ENCODE measurements around the gene RALGPS2. TPM values are rescaled to one million over a fixed set of nuclear protein-coding genes. Genes with fewer than 3 reads are reported as not detected.

RALGPS2 gene
- polyA plus RNA-seq, 1 of the 3 experiments (the other 2 are of a cell fraction) = 5.1 TPM

- TF ChIP-seq GABPA (IDR thresholded peaks at IDR 0.05; ENCODE audit: low read depth) = no peak
Observed at GRCh38 chr1:178808529-178808928, 83.5 kb downstream of the RALGPS2 start (continued).

- ChIA-PET POLR2A (no interaction called here), CTCF (interaction anchor here (3.9 kb wide), 1 partner anchor 193 kb away, joined by 22 read pairs; no protein-coding TSS in a partner anchor)
- Histone ChIP-seq H2AFZ (ENCODE audit: low read depth) (no peak overlapping the region), H3F3A (replicated peaks; ENCODE audit: insufficient read depth) (no peaks in the 10 kb centered on the region), H3K9ac (no peak overlapping the region), H3K79me2 (ENCODE audit: insufficient read depth) (no peaks in the 10 kb centered on the region), H3K4me3 (ENCODE audit: low read depth in 2 of 2, low read length in 1 of 2) (no peak overlapping the region), H3K27ac (ENCODE audit: low read depth in 2 of 2, low read length in 1 of 2) (no peak overlapping the region), H3K9me2 (no peaks in the 10 kb centered on the region), H3K4me1 (ENCODE audit: control insufficient read depth in 1 of 2, insufficient read depth in 2 of 2, low read depth in 1 of 2, low read length in 1 of 2) (no peaks in the 10 kb centered on the region; a peak in 1 of 4 replicates), H4K20me1 (ENCODE audit: insufficient read depth) (no peaks in the 10 kb centered on the region), H3K4me2 (no peak overlapping the region), H3K27me3 (ENCODE audit: insufficient read depth) (no peaks in the 10 kb centered on the region), H3K36me3 (replicated peaks in 1 of 2; ENCODE audit: control insufficient read depth in 1 of 2, insufficient read depth in 2 of 2, low read length in 1 of 2) (peaks cover 5 to 14% of the 10 kb centered on the region in 2 experiments), H3K9me3 (no peaks in the 10 kb centered on the region)
- no peak for TF ChIP-seq JUND (IDR thresholded peaks at IDR 0.05)
- TF ChIP-seq IRF3 (IDR thresholded peaks at IDR 0.05; ENCODE audit: low read depth, low read length) = no peak
- no peak for TF ChIP-seq SIN3A (IDR thresholded peaks at IDR 0.05; ENCODE audit: borderline replicate concordance, low read depth, low read length)
- DNase-seq = no peak
Observed at GRCh38 chr1:178810585-178810984, 85.5 kb downstream of the RALGPS2 start.

GRCh38 chr1:178818416-178818815 is 93.4 kb downstream of the RALGPS2 start:
- no peak for DNase-seq
- POLR2A ChIA-PET = no interaction called here

GRCh38 chr1:178819123-178819522 is 94.1 kb downstream of the RALGPS2 start:
- Histone ChIP-seq H3K4me3 (ENCODE audit: low read depth in 2 of 2, low read length in 1 of 2) (no peak overlapping the region), H3K27ac (ENCODE audit: low read depth in 2 of 2, low read length in 1 of 2) (no peak overlapping the region), H3F3A (replicated peaks; ENCODE audit: insufficient read depth) (no peaks in the 10 kb centered on the region), H3K9ac (no peak overlapping the region), H4K20me1 (ENCODE audit: insufficient read depth) (no peaks in the 10 kb centered on the region), H3K36me3 (replicated peaks in 1 of 2; ENCODE audit: control insufficient read depth in 1 of 2, insufficient read depth in 2 of 2, low read length in 1 of 2) (peaks cover 0 to 13% of the 10 kb centered on the region in 2 experiments), H3K79me2 (ENCODE audit: insufficient read depth) (no peaks in the 10 kb centered on the region), H3K4me2 (no peak overlapping the region), H3K27me3 (ENCODE audit: insufficient read depth) (no peaks in the 10 kb centered on the region), H3K9me3 (no peaks in the 10 kb centered on the region), H3K4me1 (ENCODE audit: control insufficient read depth in 1 of 2, insufficient read depth in 2 of 2, low read depth in 1 of 2, low read length in 1 of 2) (no peaks in the 10 kb centered on the region; a peak in 1 of 4 replicates), H3K9me2 (no peaks in the 10 kb centered on the region), H2AFZ (ENCODE audit: low read depth) (no peak overlapping the region)
- POLR2A ChIA-PET = no interaction called here
- CTCF ChIA-PET = interaction anchor here (1.4 to 1.6 kb wide), 2 partner anchors 43 to 66 kb away, joined by 3 to 4 read pairs; no protein-coding TSS in a partner anchor
- DNase-seq = no peak
- TF ChIP-seq RXRA (IDR thresholded peaks at IDR 0.05; ENCODE audit: borderline replicate concordance, low read depth) (no peak), GABPA (IDR thresholded peaks at IDR 0.05; ENCODE audit: low read depth) (no peak), PBX3 (IDR thresholded peaks at IDR 0.05) (no peak), TCF12 (IDR thresholded peaks at IDR 0.05) (no peak), RFX5 (IDR thresholded peaks at IDR 0.05; ENCODE audit: low read length) (no peak), RCOR1 (IDR thresholded peaks at IDR 0.05; ENCODE audit: low read length) (no peak), MEF2A (IDR thresholded peaks at IDR 0.05; ENCODE audit: borderline replicate concordance, low read depth) (no peak)
- WGBS (ENCODE audit: low lambda C conversion rate) = 91% methylated on average over 4 of the region's 4 CpGs

More at GRCh38 chr1:178818416-178818815, 93.4 kb downstream of the RALGPS2 start:
- no peak overlapping the region for H2AFZ ChIP-seq (ENCODE audit: low read depth)
- H4K20me1 ChIP-seq (ENCODE audit: insufficient read depth) = no peaks in the 10 kb centered on the region
- H3K4me1 ChIP-seq (ENCODE audit: control insufficient read depth in 1 of 2, insufficient read depth in 2 of 2, low read depth in 1 of 2, low read length in 1 of 2) = no peaks in the 10 kb centered on the region; a peak in 1 of 4 replicates
- TF ChIP-seq MXI1 (IDR thresholded peaks at IDR 0.05; ENCODE audit: low read depth, low read length) (no peak), YY1 (IDR thresholded peaks at IDR 0.05; ENCODE audit: low read depth) (no peak), FOSL2 (IDR thresholded peaks at IDR 0.05; ENCODE audit: borderline replicate concordance, low read depth) (0 out of 2 replicates have a peak, but pooled peaks have one; percentile 14)
- H3K4me3 ChIP-seq (ENCODE audit: low read depth in 2 of 2, low read length in 1 of 2) = no peak overlapping the region
- peaks cover 0 to 13% of the 10 kb centered on the region in 2 experiments for H3K36me3 ChIP-seq (replicated peaks in 1 of 2; ENCODE audit: control insufficient read depth in 1 of 2, insufficient read depth in 2 of 2, low read length in 1 of 2)
- H3K9ac ChIP-seq = no peak overlapping the region
- H3F3A ChIP-seq (replicated peaks; ENCODE audit: insufficient read depth) = no peaks in the 10 kb centered on the region
- 94% methylated on average over 2 of the region's 2 CpGs for WGBS (ENCODE audit: low lambda C conversion rate)
- no peaks in the 10 kb centered on the region for H3K9me3 ChIP-seq
- H3K79me2 ChIP-seq (ENCODE audit: insufficient read depth) = no peaks in the 10 kb centered on the region
- CTCF ChIA-PET = interaction anchor here (1.4 to 1.6 kb wide), 2 partner anchors 43 to 65 kb away, joined by 3 to 4 read pairs; no protein-coding TSS in a partner anchor
- no peak overlapping the region for H3K4me2 ChIP-seq
- no peaks in the 10 kb centered on the region for H3K9me2 ChIP-seq
- H3K27me3 ChIP-seq (ENCODE audit: insufficient read depth) = no peaks in the 10 kb centered on the region
- H3K27ac ChIP-seq (ENCODE audit: low read depth in 2 of 2, low read length in 1 of 2) = no peak overlapping the region
